Sigmoid colon (tissue), 4 donors: Measurements from ENCODE around the gene SAMD11.

Experiments
- POLR2AphosphoS5 ChIP-seq, 4 donors: sonication (generic); formaldehyde crosslinking; IDR thresholded peaks; one replicate each; pipeline ENCODE4 v1.6.1; 2017; ENCODE audit warnings: antibody characterized with exemption in 4 of 4
- TF ChIP-seq, protein P1 (sequence below), 4 experiments: fragments of 450-650 bp in 3 of 4; fragments of 200-600 bp in 1 of 4; IDR thresholded peaks; one replicate each; pipeline ENCODE4 v1.5.1; 2016 to 2019; ENCODE audit warnings: antibody characterized with exemption in 4 of 4, mild to moderate bottlenecking in 3 of 4, moderate library complexity in 2 of 4

DNA sequence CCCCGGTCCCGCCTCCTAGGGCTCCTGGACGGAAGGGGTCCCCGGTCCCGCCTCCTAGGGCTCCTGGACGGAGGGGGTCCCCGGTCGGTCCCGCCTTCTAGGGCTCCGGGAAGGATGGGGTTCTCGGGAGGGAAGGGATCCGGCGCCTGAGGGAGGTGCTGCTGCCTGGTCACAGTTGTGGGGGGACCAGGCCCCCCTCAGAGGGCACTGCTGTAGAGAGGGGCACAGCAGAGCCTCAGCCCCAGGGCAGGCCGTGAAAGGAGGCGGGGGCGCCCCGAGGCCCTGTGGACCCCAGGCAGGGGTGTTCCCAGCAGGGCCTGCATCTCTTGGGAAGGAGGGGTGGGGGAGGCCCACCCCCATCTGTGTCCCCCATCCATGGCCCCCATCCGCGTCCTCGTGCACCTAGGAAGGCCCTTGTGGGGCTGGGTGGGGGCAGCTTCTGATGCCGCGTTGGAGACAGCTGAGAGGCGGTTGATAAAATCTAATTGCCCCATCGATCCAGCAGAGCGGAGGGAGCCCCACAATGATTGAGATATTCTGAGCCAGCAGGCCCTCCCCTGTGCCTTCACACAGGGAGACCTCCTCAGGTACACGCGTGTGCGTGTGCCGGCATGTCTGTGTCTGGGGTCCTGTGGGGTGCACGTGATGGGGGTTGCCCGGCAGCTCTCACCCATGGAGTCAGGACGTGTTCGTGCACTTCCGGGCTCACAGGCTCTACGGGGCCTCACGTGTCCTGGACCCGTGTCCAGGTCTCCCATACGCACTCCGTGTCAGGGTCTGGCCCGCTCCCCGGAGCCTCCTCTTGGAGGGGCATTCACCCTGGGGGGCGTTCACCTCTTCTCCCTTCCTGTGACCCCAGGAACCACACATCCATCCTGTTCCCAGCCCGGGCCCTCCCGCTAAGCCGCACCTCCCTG is 12.9 kb downstream of the SAMD11 start:
- TF ChIP-seq, protein P1, sequence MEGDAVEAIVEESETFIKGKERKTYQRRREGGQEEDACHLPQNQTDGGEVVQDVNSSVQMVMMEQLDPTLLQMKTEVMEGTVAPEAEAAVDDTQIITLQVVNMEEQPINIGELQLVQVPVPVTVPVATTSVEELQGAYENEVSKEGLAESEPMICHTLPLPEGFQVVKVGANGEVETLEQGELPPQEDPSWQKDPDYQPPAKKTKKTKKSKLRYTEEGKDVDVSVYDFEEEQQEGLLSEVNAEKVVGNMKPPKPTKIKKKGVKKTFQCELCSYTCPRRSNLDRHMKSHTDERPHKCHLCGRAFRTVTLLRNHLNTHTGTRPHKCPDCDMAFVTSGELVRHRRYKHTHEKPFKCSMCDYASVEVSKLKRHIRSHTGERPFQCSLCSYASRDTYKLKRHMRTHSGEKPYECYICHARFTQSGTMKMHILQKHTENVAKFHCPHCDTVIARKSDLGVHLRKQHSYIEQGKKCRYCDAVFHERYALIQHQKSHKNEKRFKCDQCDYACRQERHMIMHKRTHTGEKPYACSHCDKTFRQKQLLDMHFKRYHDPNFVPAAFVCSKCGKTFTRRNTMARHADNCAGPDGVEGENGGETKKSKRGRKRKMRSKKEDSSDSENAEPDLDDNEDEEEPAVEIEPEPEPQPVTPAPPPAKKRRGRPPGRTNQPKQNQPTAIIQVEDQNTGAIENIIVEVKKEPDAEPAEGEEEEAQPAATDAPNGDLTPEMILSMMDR (IDR thresholded peaks at IDR 0.05) = no peak
- TF ChIP-seq POLR2AphosphoS5 (IDR thresholded peaks at IDR 0.05) = no peak
